Heart left ventricle (tissue), 16 donors: ENCODE measurements around the gene ASIC2. TPM values are rescaled to one million over a fixed set of nuclear protein-coding genes. Genes with fewer than 3 reads are reported as not detected.

Experiments
- ATAC-seq, 4 donors: fragments of 200-7000 bp; cut with Tn5 transposase; one replicate each; pipeline ENCODE4 v1.9.1; 2020 to 2022; ENCODE audit warnings: moderate library complexity in 4 of 4, mild to moderate bottlenecking in 3 of 4, moderate number of reproducible peaks in 1 of 4
- DNase-seq, 5 donors: peaks; one replicate each; pipeline ENCODE4 v3.0.0-alpha.2; 2020
- H3K27ac ChIP-seq, 12 donors: fragments of 200-600 bp; sonication (generic) in 4 of 12; one replicate each; pipeline versions ENCODE4 v1.5.0 to v1.8.0; 2016 to 2022; ENCODE audit warnings: mild to moderate bottlenecking in 2 of 12
- H3K27me3 ChIP-seq, 9 donors: fragments of 200-600 bp; sonication (generic) in 2 of 9; one replicate each; pipeline versions ENCODE4 v1.5.1 to v1.8.0; 2016 to 2022; ENCODE audit warnings: mild to moderate bottlenecking in 3 of 9
- H3K36me3 ChIP-seq, 9 donors: fragments of 200-600 bp; sonication (generic) in 2 of 9; one replicate each; pipeline versions ENCODE4 v1.5.0 to v1.8.0; 2018 to 2022; ENCODE audit warnings: mild to moderate bottlenecking in 2 of 9
- H3K4me1 ChIP-seq, 12 donors: fragments of 200-600 bp; sonication (generic) in 4 of 12; one replicate each; pipeline versions ENCODE4 v1.5.0 to v1.8.0; 2016 to 2022; ENCODE audit warnings: mild to moderate bottlenecking in 3 of 12
- H3K4me3 ChIP-seq, 12 donors: fragments of 200-600 bp; sonication (generic) in 4 of 12; one replicate each; pipeline versions ENCODE4 v1.5.0 to v1.8.0; 2017 to 2022; ENCODE audit warnings: mild to moderate bottlenecking in 9 of 12, moderate library complexity in 4 of 12
- H3K9me3 ChIP-seq, 12 donors: fragments of 200-600 bp; sonication (generic) in 4 of 12; one replicate each; pipeline versions ENCODE4 v1.5.0 to v1.8.0; 2016 to 2022; ENCODE audit warnings: mild to moderate bottlenecking in 1 of 12
- CTCF ChIP-seq, 12 donors: fragments of 200-600 bp; sonication (generic) in 4 of 12; IDR thresholded peaks; one replicate each; pipeline versions ENCODE4 v1.5.0 to v1.8.0; 2018 to 2022; ENCODE audit warnings: antibody characterized with exemption in 12 of 12, mild to moderate bottlenecking in 5 of 12
- POLR2A ChIP-seq, 2 donors: fragments of 450-650 bp; IDR thresholded peaks; one replicate each; pipeline ENCODE4 v1.6.1; 2017; ENCODE audit warnings: antibody characterized with exemption in 2 of 2, mild to moderate bottlenecking in 2 of 2, moderate library complexity in 2 of 2
- WGBS, 4 donors: extraction: QIAGEN DNeasy Blood & Tissue Kit in 2 of 4; methylation state at CpG; one replicate each; pipeline versions ENCODE4 v1.1.5 to v1.1.7; 2013 to 2018; 5-methylcytosine and 5-hydroxymethylcytosine counted together
- intact Hi-C, 10 donors: fragments of 100-400 bp; cut with DNase I; formaldehyde crosslinking; loops; one replicate each; pipeline versions ENCODE4 v1.11.1 to v1.14.2; 2022
- polyA plus RNA-seq, 2 donors: library from polyadenylated mRNA; stranded (reverse); fragments of 200-250 nt; gene quantifications; one replicate each; pipeline ENCODE4 v1.2.3, GENCODE V29; 2013
- total RNA-seq, 9 donors: library from RNA; depleted of rRNA in 2 of 9; stranded (reverse); fragments of >200 nt in 2 of 9; fragmentation: NEBNext Ultra II Directional in 3 of 9; extraction: Animal tissue kit (Norgen Biotek cat#: 25700) in 3 of 9; gene quantifications; one replicate each; pipeline versions ENCODE4 v1.1.0 to v1.2.4, GENCODE V29; 2016 to 2023
- donor health status: ischemic (EF 13 %, LVEDD 7.1; RV severe dilation, severe dysfunction).
- donor health status: healthy with polysubstance abuse.
- donor health status: DM: no; HTN: yes; CAD: no.
- donor health status: DM: no; HTN: no; CAD: no.
- donor health status: ischemic (EF 25% LVEDD 6.9; RV normal size, moderate dysfunction).
- donor health status: ischemic (EF 25% LVEDD 5.7; RV mildly dilated, moderate dysfunction).
- donor health status: healthy.
- donor health status: DM: yes; HTN: yes; CAD: no.
- donor health status: ischemic (EF 35%, LVEDD 5.7; RV mildly dilated, moderate dysfunction).
- donor health status: nonischemic (EF 11% LVEDD 7.7; RV severe dilation, severe dysfunction).
- donor health status: DM: yes; HTN: yes; CAD: no.
- donor health status: PGD.
- donor health status: ischemic (EF 29% LVEDD 5.4; RV normal size, mild dysfunction).
- donor health status: nonischemic (EF 23%, LVEDD 6.1; RV moderate dilation, normal function).

ASIC2 gene
- total and polyA plus RNA-seq, 11 donors: 1.1 TPM; not detected in 10

- no peaks in the 10 kb centered on the region for H3K9me3 ChIP-seq
- no peak overlapping the region for H3K27ac ChIP-seq
- no peaks in the 10 kb centered on the region for H3K36me3 ChIP-seq
- no peak for ATAC-seq
- intact Hi-C loops: loop anchor here in 2 of 10 donors (10.0 kb wide), 2 partner anchors 62 to 218 kb away; no protein-coding TSS in a partner anchor
- H3K4me1 ChIP-seq: no peaks in the 10 kb centered on the region
- WGBS, 4 donors: 52 to 65% (median 63%) methylated on average over 6 of the region's 6 CpGs
- peaks cover 0 to 23% (median 0%) of the 10 kb centered on the region in 9 donors for H3K27me3 ChIP-seq
- no peak for DNase-seq
- no peak for TF ChIP-seq CTCF (IDR thresholded peaks at IDR 0.05)
- no peak for TF ChIP-seq POLR2A (IDR thresholded peaks at IDR 0.05)
- no peak overlapping the region for H3K4me3 ChIP-seq
Measured at GRCh38 chr17:33106525-33107165, 186.4 kb downstream of the ASIC2 start.

GRCh38 chr17:33105911-33106310 is 187.2 kb downstream of the ASIC2 start:
- Histone ChIP-seq H3K9me3 (no peaks in the 10 kb centered on the region), H3K4me1 (no peaks in the 10 kb centered on the region), H3K4me3 (no peak overlapping the region), H3K36me3 (no peaks in the 10 kb centered on the region), H3K27me3 (peaks cover 0 to 23% (median 0%) of the 10 kb centered on the region in 9 donors), H3K27ac (no peak overlapping the region)
- TF ChIP-seq CTCF (IDR thresholded peaks at IDR 0.05): no peak
- TF ChIP-seq POLR2A (IDR thresholded peaks at IDR 0.05): no peak
- no peak for DNase-seq
- intact Hi-C loops: loop anchor here in 2 of 10 donors (10.0 kb wide), 2 partner anchors 61 to 219 kb away; no protein-coding TSS in a partner anchor
- no peak for ATAC-seq
- WGBS, 4 donors: 55 to 86% (median 73%) methylated on average over 3 of the region's 3 CpGs

- DNase-seq: no peak
- intact Hi-C loops: loop anchor here in 2 of 10 donors (10.0 kb wide), 2 partner anchors 55 to 225 kb away; no protein-coding TSS in a partner anchor
Measured at GRCh38 chr17:33099906-33100305, 193.2 kb downstream of the ASIC2 start.

GRCh38 chr17:33099252-33099651 is 193.8 kb downstream of the ASIC2 start:
- Histone ChIP-seq H3K27me3 (peaks cover 0 to 13% (median 3%) of the 10 kb centered on the region in 9 donors), H3K27ac (no peak overlapping the region), H3K9me3 (no peaks in the 10 kb centered on the region), H3K4me3 (no peak overlapping the region), H3K4me1 (no peaks in the 10 kb centered on the region), H3K36me3 (no peaks in the 10 kb centered on the region)
- DNase-seq (no peak), ATAC-seq (no peak)
- intact Hi-C loops: no loop called here
- TF ChIP-seq POLR2A (IDR thresholded peaks at IDR 0.05) (no peak), CTCF (IDR thresholded peaks at IDR 0.05) (no peak)
- 87 to 93% (median 90%) methylated on average over 6 of the region's 6 CpGs for WGBS, 4 donors

More at GRCh38 chr17:33099906-33100305, 193.2 kb downstream of the ASIC2 start:
- ATAC-seq: no peak
- Histone ChIP-seq H3K27me3 (peaks cover 0 to 7% (median 3%) of the 10 kb centered on the region in 9 donors), H3K4me3 (no peak overlapping the region), H3K36me3 (no peaks in the 10 kb centered on the region), H3K4me1 (no peaks in the 10 kb centered on the region), H3K27ac (no peak overlapping the region), H3K9me3 (no peaks in the 10 kb centered on the region)
- no peak for TF ChIP-seq POLR2A (IDR thresholded peaks at IDR 0.05)
- 65 to 81% (median 69%) methylated on average over 2 of the region's 2 CpGs for WGBS, 4 donors
